Measurements from ENCODE around the gene NIM1K.
"Not testable (repeated sequence)": the region's sequence is repeated elsewhere in the genome, so short reads cannot be mapped to it uniquely, and the experiment has no call there.

Gene NIM1K

DNA sequence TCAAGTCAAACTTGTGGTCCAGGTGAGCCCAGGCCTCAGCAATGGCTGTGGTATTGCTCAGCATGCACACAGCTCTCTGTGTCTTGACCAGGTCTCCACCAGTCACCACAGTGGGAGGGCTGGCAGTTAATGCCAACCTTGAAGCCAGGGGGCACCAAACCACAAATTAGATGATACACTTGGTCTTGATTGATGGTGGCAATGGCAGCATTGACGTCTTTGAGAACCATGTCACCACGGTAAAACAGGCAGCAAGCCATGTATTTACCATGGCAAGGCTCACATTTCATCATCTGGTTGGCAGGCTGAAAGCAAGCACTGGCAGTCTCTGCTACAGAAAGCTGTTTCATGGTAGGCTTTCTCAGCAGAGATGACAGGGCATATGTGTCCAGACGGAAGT, 40.0 kb downstream of the NIM1K start:
- no peak for DNase-seq

DNA sequence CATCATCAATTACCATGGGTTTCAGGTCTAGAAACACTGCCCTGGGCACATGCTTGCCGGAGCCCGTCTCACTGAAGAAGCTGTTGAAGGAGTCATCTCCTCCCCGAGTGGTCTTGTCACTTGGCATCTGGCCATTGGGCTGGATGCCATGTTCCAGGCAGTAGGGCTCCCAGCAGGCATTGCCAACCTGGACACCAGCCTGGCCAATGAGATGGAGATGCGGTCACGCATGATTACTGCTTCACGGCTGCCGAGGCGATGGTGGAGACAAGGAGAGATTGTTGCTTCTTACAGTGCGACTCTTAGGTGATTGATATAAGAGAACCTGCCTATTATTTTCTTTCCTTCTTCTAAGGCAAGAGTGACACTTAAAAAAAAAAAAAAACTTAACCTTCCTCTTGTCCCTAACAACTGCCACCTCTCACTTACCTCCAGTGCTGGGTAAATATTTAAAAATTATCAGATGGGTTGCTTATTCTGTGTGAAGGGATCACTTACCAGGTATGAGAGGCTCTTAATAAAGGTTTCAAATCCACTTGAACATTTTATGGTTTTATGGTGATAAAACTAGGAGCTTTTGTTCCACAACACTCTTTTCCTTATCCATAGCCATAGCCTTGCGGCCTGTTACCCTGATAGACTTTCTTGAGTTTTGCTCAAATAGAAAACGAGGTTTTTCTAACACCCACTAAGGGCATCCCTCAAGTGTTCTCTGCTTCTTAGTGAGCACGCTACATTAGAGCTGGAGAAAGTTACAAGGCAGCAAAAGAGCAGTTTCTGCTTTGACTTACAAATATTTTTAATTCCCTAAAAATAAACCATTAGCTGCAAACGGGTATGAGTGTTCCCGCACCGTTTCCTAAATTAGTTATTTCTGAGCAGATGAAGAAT, 41.2 kb downstream of the NIM1K start:
- no peak for DNase-seq

DNA sequence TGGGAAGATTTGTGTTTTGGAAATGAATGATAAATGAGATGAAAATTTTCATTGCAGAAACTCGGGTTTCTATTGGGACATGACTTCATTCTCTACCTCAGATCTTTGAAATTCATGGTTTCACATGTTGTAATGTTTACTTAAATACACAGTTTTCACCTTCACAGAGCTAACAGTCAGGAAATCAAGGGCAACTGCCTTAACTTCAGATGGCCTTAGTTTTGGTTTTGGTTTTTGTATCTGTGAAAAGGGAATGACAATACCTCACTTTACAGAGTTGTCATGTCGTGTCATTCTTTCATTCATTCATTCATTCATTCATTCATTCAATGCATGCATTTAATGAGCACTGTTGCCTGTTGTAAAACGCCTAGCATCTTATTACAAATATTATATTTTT, 41.9 kb downstream of the NIM1K start:
- DNase-seq = no peak

DNA sequence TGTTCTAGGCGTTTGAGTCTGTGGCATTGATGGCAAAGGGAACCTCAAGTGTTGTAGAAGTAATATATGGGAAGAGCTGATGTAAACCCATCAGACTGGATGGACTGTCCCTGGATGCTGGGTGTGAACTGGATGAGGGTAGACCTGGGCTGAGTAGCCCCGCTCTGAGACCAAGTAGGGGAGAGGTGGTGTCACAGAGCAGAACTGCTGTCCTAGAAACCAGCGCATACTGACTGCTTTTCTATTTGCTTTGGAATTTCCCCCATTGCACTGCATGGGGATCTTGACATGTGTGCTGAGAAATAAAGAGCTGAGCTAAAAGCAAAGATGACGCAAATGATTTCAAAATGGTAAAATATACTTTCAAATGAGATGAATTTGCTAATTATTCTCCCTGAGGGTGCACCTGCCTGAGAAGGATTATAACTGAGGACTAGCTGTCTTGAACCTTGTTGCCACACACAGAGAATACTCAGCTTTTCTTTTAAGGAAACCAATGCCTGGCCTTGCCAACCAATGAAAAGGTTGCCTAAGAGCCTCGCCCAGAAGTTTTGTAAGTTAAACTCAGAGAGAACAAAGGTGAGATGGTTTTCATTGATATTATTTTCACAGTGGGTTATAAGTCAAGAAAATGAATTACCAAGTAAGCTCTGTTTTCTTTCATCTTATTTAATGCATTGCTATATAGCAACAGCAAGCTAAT, 44.8 kb downstream of the NIM1K start:
- DNase-seq = no peak

DNA sequence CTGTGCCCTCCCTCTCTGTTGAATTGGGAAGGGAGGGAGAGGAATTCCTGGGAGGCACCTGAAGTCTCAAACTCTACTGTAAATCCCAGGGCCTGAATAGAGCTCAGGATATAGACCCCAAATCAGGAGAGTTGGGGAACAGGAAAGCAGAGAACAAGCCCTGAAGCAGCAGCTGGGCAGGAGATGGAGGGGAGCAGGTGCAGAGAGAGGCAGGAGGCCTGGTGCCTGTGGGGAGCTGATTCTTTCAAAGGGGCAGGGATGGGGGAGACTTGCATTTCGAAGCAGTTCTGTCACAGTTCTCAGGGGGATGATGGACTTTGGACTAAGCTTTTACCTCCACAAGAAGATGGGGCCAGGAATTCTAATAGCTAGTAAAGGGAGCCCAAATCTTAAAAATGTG, 50.2 kb downstream of the NIM1K start:
- DNase-seq = no peak

DNA sequence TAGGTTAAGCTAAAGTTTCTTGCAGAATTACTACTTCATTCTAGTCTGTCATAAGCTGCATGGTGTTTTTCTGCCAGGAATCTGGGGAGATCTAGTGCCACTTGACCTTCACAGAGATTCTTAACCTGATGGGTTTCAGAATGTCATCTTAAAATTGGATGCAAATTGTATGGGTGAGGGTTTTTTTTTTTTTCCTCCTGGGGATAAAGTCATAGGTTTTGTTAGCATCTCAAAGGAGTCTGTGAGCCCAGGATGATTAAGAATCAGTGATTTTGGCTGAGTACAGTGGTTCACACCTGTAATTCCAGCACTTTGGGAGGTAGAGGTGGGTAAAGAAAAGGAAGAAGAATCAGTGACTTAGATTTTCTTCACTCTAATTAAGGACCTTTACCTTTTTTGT, 51.2 kb downstream of the NIM1K start:
- no peak for DNase-seq

DNA sequence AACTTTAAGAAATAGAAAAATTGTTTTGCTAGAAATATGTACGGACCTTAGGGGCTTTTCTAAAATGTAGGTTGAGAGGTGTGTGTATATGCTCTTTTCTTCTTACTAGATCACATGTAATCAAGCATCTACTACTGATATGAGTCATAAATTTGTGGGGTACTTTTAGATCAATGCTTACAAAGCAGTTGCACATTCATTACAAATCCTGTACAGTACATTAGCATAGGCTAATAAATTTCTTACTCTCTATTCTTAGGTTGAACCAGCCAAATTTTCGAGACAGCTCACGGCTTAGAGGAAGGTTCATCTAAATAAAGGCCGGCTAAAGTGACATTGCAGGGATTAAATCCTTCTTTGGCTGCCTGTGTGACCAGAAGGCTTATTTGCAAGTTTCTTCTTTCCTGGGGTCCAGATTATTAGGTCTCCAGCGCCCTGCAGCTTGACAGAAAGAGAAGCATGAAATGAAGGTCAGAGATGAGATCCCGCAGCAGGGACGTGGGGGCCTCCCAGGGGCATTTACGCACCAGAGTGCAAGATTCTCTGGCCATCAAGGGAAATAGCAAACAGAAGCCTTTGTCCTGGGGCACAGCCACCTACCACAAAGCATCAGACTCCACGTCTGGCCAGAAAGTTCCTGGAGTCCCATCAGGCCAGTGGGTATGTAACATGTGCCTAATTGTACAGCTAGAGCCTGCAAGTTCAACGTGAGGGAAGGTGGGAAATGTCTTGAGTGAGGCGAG, 53.0 kb downstream of the NIM1K start:
- no peak for DNase-seq

DNA sequence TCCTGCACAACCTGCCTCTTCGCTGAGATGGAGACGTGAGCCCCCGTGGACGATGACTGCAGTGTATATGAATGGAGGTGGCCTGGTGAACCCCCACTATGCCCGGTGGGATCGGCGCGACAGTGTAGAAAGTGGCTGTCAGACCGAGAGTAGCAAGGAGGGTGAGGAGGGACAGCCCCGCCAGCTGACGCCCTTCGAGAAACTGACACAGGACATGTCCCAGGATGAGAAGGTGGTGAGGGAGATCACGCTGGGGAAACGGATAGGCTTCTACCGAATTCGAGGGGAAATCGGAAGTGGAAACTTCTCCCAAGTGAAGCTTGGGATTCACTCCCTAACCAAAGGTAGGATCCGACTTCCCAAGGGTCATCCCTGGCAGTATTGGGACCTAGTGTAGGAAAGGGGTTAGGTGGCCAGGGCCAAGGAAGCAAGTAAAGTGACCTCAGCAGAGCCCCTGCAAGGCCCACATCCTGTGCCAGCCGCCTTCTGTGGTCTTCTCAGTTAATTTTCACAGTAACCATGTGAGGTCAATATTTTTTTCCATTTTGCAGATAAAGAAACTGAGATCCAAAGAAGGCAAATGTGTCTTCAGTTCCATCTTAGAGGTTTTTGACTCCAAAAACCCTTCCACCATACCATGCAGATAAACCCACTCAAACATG, 53.8 kb downstream of the NIM1K start:
- DNase-seq = no peak

DNA sequence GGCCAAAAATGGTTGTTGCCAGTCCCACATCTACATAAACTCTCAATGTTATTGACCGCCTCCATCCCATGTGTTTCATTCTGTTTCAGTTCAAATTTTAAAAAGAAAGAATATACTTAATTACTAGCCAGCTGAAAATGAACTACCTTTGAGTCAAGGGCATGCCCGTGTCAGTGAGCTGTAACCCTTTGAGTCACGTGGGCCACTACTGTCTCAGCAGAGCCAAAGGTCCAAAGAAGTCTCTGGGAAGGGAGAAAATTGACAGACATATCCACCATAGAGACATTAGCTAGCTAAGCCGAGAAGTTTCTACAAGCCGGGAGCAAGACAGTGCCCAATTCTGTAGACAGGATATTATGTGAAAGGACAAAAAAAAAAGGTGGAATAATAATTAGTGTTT, 59.7 kb downstream of the NIM1K start:
- no peak for DNase-seq

DNA sequence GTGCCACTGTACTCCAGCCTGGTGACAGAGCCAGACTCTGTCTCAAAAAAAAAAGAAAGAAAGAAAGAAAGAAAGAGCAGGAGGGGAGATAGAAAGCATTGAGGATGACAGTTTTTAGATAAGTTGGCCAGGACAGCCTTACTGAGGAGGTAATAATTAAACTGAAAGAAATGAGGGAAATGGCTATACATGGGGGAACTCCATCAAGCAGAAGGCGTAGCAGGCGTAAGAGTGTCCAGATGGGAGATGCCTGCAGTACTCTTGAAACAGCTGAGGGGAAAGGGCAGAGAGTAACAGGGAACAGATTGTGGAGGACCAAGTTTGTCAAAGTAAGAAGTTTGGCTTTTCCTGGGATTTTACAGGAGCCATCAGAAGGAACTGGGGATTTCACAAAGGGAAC, 63.7 kb downstream of the NIM1K start:
- DNase-seq = no peak

DNA sequence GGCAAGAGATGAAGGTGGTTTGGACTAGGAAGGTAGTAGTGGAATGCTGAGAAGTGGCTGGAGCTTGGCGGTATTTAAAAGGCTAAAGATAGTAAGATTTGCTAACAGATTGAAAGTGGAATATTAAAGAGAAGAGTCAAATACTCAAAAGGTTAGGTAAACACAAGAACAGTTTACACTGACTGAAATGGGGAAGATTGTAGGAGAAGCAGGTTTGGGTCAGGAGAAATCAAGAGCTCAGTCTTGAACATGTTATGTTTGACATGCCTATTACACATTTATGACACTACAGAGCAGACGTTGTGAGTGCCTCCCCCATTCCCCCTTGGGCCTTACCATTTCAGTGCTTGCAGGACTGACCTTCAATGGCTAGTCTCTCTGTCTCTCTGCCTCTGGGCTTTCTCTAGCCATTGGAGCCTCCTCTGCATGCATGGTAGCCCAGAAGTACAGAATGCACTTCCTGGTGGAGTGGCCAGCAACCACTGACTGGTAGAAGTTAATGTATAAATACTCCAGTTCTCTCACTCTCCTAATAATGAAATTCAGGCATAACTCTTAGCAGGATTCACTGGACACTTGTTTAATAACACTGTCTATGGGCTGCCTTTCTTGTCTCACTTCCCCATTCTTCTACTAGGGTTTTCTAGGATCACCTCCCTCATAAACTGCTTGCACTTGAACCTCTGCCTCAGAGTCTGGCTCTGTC, 64.4 kb downstream of the NIM1K start:
- DNase-seq = no peak

DNA sequence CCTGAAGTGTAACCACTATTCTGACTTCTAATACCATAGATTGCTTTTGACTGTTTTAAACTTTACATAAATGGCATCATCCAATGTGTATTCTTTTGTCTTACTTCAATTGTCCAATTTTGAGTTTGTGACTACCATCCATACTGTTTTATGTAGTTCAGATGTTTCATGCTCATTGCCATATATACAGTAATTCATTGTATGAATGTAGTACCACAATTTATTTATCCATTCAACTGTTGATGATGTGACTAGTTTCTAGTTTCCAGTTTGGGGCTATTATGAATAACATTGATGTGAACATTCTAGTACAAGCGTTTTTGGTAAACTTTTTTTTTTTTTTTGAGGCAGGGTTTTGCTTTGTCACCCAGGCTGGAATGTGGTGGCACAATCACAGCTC, 66.1 kb downstream of the NIM1K start:
- DNase-seq = no peak

DNA sequence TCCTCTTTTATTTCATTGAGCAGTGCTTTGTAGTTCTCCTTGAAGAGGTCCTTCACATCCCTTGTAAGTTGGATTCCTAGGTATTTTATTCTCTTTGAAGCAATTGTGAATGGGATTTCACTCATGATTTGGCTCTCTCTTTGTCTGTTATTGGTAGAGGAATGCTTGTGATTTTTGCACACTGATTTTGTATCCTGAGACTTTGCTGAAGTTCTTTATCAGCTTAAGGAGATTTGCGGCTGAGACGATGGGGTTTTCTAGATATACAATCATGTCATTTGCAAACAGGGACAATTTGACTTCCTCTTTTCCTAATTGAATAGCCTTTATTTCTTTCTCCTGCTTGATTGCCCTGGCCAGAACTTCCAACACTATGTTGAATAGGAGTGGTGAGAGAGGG, 70.2 kb downstream of the NIM1K start:
- DNase-seq = not testable (repeated sequence)

DNA sequence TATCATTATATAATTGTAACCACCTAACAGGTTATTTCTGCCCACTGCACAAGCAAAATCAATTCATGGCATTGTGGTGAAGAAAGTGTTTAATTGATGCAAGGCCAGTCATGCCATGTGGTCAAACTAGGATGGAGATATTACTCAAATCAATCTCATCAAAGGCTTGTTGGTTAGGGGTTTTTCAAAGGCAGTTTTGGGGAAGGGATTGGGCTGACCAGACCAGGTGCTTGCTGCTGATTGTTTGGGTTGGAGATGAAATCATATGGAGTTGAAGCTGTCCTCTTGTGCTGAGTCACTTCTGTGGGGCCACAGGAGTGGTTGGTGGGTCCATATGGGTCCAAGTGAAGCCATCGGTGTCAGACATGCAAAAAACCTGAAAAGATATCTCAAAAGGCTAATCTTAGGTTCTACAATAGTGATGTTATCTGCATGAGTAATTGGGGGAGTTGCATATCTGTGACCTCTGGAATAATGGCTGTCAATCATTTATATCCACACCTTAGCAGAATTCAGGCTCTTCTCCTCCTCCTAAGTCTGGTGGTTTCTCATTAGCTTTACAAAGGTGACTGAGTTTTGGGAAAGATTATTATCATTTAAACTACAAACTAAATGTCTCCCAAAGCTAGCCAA, 76.3 kb downstream of the NIM1K start:
- no peak for DNase-seq

DNA sequence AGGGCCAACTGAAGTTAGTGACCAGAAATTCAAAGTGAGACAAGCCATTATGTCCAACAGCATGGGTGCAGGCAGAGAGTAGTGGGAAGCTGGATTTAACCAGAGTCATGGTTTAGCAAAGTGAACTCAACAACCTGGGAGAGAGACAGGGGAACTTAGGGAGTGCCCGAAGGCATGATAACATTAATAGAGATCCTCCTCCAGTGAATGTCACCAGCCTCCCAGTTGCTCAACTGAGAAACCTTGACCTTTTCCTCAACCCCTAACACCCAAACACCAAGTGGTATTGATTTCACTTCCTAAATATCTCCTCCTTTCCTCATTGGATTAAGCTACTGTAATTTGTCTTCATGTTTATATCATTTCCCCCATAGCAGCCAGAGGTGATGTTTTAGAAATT, 78.6 kb downstream of the NIM1K start:
- no peak for DNase-seq

DNA sequence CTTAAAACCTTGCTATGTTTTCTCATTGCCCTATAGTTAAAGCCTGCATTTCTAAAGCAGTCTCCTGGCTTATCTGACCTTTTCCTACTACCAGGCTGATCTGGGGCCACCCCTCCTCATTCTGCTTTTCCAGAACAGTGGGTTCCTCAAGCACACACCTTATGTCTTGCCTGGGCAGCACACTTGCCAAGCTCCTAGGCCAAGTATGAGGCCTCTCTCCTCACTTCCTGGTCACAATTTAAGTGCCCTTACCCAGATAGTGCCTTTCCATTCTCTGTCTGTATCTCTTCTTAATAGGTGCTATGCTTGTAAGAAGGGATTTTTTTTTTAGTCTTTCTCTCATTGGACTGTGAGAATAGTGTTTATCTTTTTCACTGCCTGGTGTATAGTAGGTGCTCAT, 81.5 kb downstream of the NIM1K start:
- no peak for DNase-seq

DNA sequence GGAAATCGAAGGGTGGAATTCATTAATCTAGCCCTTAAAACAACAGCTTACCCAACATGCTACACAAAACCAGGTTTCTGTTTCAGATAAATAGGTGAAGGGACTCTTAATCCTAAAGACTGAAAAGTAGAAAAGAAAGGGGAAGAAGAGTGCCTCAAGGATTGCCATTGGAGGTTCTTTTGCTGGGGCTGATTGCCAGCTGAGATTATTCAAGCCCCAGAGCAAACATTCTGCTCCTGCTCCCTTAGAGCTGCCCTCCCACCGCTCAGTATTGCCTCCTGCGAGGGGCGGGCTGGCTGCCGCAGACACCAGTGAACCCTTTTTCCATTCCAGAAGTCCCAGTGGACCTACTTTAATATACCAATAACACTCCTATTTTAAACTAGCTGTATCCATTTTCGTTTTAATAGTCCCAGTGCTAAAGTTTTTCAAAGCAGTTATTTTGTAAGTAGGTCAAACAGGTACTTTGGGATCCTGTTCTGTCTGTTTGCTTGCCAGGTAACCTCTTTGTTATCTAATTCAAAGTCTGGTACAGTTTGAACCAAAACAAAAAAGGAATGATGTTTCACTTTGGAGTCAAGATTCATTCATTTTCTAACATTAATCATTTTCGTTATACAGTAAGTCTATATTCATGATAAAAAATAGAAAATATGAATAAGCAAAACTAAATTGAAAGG, 82.5 kb downstream of the NIM1K start:
- DNase-seq = no peak

DNA sequence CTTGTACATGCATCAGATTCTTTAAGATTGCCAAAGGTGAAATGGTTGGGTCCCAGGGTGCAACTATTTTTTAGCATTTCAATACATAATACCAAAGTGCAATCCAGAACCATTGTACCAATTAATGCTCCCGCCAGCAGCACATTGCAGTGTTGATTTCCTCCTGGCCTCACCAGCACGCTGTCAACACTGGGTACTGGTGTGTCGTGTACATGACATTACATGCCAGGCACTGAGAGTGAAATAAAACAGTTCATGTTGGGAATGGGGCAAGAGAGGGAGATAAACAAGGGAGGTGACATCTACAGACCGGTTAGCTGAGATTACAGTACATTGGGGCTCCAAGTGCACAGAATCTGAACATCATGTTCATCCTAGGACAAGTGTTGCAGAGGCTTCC, 83.4 kb downstream of the NIM1K start:
- DNase-seq = no peak

DNA sequence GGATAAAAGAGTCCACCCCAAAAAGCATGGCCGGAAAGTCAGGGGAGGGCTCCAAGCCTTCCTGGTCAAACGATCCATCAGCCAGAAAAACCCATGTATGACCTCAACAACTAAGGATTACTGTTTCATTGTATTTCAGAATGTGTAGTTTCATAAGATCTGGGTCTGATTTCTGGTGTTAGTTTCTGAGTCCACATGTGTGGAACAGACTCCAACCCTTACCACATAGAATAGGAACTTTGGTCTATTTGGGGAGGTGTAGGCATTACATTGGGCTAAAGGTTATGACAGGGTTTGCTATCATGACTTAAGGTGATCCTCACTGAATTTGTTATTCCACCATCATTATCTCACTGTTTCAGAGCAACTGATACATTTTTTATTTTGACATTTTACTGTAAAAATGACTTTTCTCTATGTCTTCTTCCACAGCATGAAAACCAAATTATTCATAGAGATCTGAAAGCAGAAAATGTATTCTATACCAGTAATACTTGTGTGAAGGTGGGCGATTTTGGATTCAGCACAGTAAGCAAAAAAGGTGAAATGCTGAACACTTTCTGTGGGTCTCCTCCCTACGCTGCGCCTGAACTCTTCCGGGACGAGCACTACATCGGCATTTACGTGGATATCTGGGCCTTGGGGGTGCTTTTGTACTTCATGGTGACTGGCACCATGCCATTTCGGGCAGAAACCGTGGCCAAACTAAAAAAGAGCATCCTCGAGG, 87.7 kb downstream of the NIM1K start:
- no peak for DNase-seq

DNA sequence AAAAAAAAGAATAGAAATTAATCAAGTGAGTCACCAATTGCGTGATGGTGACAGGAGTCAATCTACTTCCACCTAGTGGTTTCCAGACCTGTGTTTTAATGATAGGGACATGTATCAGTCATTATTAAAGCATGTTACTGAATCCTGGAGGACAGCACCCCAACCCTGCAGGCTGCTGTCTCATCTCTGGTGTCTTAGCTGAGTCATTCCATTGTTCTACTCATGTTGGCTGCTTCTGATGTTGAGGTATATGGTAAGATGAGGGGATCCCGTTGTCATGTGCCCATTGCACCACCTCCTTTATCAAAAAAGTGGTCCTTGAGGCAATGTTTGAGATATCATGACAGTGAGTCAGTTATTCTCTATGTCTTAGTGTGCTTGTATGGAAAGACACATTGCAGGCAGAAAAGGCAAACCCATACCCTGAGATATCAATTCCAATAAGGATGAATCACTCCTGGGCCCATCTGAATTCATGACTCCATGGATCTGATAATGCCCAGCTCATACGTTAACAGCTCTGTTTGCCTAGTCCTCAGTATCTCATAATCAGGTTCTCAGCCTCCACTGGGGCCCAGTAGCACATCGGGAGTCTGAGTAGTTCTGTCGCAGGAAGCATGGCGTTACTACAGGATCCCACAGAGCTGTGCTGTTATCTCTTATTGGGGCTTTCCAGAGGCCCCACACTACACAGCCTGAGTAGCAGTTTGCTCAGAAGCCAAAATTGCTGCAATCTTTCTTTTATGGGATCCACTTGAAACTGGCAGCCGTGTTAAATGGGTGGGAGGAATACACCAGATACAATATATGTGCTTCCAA, 90.0 kb downstream of the NIM1K start:
- DNase-seq = no peak

Measured in fibroblast of skin of right quadriceps (primary cell).